ENCODE data around the gene SEMA6B. TPM values are rescaled to one million over a fixed set of nuclear protein-coding genes. Genes with fewer than 3 reads are reported as not detected.
"Not testable (repeated sequence)": the region's sequence is repeated elsewhere in the genome, so short reads cannot be mapped to it uniquely, and the experiment has no call there.

The SEMA6B gene
- total and polyA plus RNA-seq, 10 donors, result 5.5 to 85.0 (median 46.5) TPM

DNA sequence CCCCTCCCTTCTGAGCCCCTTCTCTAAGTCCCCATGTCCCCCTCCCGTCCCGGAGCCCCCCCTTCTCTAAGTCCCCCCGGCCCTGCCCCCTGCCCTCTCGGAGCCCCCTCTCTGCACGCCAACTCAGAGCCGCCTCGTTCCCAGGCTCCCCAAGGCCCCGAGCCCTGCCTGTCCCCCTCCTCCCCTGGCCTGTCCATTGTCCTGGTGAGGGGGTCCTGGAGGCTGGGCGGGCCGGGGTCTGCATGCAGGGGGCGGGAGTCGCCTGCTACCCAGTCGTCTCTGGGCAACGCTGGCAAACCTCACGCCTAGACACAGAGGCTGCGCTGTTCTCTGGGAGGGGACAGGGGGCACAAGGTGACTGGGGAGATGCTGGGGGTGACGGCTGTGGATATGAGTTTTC lies 39.2 kb upstream of the SEMA6B start:
- Histone ChIP-seq H3K9me3 (no peaks in the 10 kb centered on the region), H3K27ac (no peak overlapping the region), H3K4me1 (peaks cover 0 to 33% (median 13%) of the 10 kb centered on the region in 6 donors), H3K27me3 (replicated peaks in 1 of 7) (peaks cover 0 to 88% (median 23%) of the 10 kb centered on the region in 7 donors), H3K4me3 (peak overlapping the region in 1 of 8 donors; percentile 57), H3K36me3 (no peaks in the 10 kb centered on the region)
- 3 to 9% (median 6%) methylated on average over 12 to 17 of the region's 17 CpGs for WGBS, 5 donors
- TF ChIP-seq POLR2AphosphoS5 (IDR thresholded peaks at IDR 0.05) (no peak), POLR2A (IDR thresholded peaks at IDR 0.05) (no peak)
- intact Hi-C loops (cut with DNase I; ENCODE audit: low total_unique reads), result no loop called here
- DNase-seq, result no peak

DNA sequence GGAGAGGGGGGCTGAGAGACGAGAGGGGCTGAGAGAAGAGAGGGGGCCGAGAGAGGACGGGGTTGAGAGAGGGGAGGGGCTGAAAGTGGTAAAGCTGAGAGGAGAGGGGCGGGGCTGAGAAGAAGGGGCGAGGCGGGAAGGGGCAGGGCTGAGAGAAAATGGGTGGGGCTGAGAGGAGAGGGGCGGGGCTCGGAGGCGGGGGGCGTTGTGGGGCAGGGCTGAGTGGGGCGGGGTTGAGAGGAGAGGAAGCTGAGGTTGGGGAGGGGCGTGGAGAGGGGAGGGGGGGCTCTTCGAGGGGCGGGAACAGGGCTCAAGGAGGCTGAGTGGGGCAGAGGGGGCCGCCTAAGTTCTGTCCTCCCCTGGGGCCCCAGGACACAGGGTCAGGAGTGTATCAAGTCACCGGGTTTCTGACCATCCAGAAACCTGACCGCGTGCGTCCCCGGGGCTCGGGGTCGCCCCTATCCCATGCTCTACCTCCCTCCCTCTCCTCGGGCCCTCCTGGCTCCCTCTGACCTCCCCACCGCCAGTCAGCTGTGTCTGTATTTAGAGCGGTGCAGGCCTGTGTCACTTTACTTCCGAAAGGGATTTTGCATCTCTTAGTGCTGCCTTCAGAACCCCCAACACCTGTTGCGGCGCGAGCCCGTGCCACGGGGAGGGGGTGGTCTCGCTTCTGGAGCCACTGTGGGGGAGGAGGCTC lies 38.6 kb upstream of the SEMA6B start:
- no peak for TF ChIP-seq POLR2AphosphoS5 (IDR thresholded peaks at IDR 0.05)
- no peak for TF ChIP-seq POLR2A (IDR thresholded peaks at IDR 0.05)
- TF ChIP-seq, protein P1, sequence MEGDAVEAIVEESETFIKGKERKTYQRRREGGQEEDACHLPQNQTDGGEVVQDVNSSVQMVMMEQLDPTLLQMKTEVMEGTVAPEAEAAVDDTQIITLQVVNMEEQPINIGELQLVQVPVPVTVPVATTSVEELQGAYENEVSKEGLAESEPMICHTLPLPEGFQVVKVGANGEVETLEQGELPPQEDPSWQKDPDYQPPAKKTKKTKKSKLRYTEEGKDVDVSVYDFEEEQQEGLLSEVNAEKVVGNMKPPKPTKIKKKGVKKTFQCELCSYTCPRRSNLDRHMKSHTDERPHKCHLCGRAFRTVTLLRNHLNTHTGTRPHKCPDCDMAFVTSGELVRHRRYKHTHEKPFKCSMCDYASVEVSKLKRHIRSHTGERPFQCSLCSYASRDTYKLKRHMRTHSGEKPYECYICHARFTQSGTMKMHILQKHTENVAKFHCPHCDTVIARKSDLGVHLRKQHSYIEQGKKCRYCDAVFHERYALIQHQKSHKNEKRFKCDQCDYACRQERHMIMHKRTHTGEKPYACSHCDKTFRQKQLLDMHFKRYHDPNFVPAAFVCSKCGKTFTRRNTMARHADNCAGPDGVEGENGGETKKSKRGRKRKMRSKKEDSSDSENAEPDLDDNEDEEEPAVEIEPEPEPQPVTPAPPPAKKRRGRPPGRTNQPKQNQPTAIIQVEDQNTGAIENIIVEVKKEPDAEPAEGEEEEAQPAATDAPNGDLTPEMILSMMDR (IDR thresholded peaks at IDR 0.05 in 8 of 11, conservative IDR thresholded peaks at IDR 0.05 in 3 of 11), result no peak
- intact Hi-C loops (cut with DNase I; ENCODE audit: low total_unique reads), result no loop called here
- Histone ChIP-seq H3K9me3 (no peaks in the 10 kb centered on the region), H3K27me3 (replicated peaks in 1 of 7) (peaks cover 0 to 91% (median 23%) of the 10 kb centered on the region in 7 donors), H3K4me1 (peaks cover 0 to 33% (median 13%) of the 10 kb centered on the region in 6 donors), H3K4me3 (peak overlapping the region in 3 of 8 donors; percentile 6 to 57 (median 14)), H3K36me3 (no peaks in the 10 kb centered on the region), H3K27ac (no peak overlapping the region)
- no peak for DNase-seq
- WGBS, 5 donors, result 1 to 3% (median 2%) methylated on average over 18 to 32 of the region's 32 CpGs

- WGBS, 5 donors, result 5 to 11% (median 9%) methylated on average over 15 to 27 of the region's 27 CpGs
- Histone ChIP-seq H3K36me3 (no peaks in the 10 kb centered on the region), H3K27me3 (replicated peaks in 1 of 7) (peaks cover 0 to 97% (median 23%) of the 10 kb centered on the region in 7 donors), H3K4me1 (peaks cover 0 to 33% (median 13%) of the 10 kb centered on the region in 6 donors), H3K27ac (no peak overlapping the region), H3K9me3 (no peaks in the 10 kb centered on the region), H3K4me3 (peak overlapping the region in 2 of 8 donors; percentile 6 to 57)
- intact Hi-C loops (cut with DNase I; ENCODE audit: low total_unique reads), result no loop called here
- DNase-seq, result no peak
- TF ChIP-seq, protein P1 (IDR thresholded peaks at IDR 0.05 in 8 of 11, conservative IDR thresholded peaks at IDR 0.05 in 3 of 11), result no peak
- TF ChIP-seq POLR2A (IDR thresholded peaks at IDR 0.05) (no peak), POLR2AphosphoS5 (IDR thresholded peaks at IDR 0.05) (no peak)
These were observed 37.9 kb upstream of the SEMA6B start for GRCh38 chr19:4597278-4597974.

DNA sequence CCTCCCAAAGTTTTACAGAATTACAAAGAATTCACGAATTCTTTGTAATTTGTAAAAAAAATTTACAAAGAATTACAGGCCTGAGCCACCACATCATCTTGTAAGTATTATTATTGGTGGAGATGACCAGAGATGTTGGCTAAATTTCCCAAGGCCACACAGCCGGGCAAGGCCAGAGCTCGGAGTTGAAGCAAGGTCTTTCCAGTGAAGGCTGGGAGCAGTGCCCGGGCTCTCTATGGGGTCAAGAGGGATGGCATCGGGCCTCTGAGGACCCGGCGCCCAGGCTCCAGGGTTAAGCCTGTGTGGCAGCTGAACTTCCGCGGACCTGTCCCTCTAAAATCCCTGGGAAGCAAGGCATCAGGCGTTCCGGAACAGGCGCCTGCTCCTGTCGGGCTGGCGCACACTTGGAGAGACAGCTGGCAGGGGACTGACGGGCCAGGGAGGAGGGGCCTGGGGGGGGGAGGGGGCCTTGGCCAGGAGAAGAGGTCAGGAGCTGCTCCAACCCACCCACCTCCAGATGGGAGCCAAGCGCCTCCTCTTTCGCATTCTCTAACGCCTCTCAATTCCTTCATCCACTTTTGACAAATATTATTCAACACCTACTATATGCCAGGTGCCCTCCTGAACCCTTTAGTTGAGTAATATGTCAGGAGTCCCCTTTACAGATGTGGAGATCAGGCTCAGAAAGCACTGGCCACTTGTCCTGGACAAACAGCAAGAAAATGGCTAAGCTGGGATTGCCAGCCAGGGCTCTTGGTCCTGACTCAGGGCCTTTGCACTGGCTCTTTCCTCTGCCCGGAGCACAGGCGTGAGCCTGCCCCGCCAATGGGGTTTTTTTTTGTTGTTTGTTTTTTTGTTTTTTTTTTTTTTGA lies 36.8 kb upstream of the SEMA6B start:
- Histone ChIP-seq H3K27me3 (replicated peaks in 1 of 7) (peaks cover 0 to 95% (median 23%) of the 10 kb centered on the region in 7 donors), H3K4me3 (no peak overlapping the region), H3K36me3 (no peaks in the 10 kb centered on the region), H3K27ac (no peak overlapping the region), H3K4me1 (peaks cover 0 to 33% (median 13%) of the 10 kb centered on the region in 6 donors), H3K9me3 (no peaks in the 10 kb centered on the region)
- DNase-seq, result peak; percentile 78
- WGBS, 5 donors, result 31 to 47% (median 44%) methylated on average over 20 to 21 of the region's 21 CpGs
- peak in 2 of 3 donors; percentile 27 to 34 for TF ChIP-seq POLR2AphosphoS5 (IDR thresholded peaks at IDR 0.05)
- TF ChIP-seq, protein P1 (IDR thresholded peaks at IDR 0.05 in 8 of 11, conservative IDR thresholded peaks at IDR 0.05 in 3 of 11), result no peak
- intact Hi-C loops (cut with DNase I; ENCODE audit: low total_unique reads), result no loop called here

GRCh38 chr19:4595158-4595557 lies 35.7 kb upstream of the SEMA6B start:
- H3K27ac ChIP-seq; H3K9me3 ChIP-seq; intact Hi-C loops (cut with DNase I; ENCODE audit: low total_unique reads); H3K36me3 ChIP-seq; H3K4me3 ChIP-seq; DNase-seq: not testable (repeated sequence)
- Histone ChIP-seq H3K4me1 (peaks cover 0 to 33% (median 13%) of the 10 kb centered on the region in 6 donors), H3K27me3 (replicated peaks in 1 of 7) (peaks cover 0 to 95% (median 23%) of the 10 kb centered on the region in 7 donors)
- WGBS, 5 donors, result 90 to 96% (median 92%) methylated on average over 9 of the region's 9 CpGs

Data from spleen (tissue), 11 donors.